ENCODE data around the gene FAXDC2.

Gene FAXDC2

DNA sequence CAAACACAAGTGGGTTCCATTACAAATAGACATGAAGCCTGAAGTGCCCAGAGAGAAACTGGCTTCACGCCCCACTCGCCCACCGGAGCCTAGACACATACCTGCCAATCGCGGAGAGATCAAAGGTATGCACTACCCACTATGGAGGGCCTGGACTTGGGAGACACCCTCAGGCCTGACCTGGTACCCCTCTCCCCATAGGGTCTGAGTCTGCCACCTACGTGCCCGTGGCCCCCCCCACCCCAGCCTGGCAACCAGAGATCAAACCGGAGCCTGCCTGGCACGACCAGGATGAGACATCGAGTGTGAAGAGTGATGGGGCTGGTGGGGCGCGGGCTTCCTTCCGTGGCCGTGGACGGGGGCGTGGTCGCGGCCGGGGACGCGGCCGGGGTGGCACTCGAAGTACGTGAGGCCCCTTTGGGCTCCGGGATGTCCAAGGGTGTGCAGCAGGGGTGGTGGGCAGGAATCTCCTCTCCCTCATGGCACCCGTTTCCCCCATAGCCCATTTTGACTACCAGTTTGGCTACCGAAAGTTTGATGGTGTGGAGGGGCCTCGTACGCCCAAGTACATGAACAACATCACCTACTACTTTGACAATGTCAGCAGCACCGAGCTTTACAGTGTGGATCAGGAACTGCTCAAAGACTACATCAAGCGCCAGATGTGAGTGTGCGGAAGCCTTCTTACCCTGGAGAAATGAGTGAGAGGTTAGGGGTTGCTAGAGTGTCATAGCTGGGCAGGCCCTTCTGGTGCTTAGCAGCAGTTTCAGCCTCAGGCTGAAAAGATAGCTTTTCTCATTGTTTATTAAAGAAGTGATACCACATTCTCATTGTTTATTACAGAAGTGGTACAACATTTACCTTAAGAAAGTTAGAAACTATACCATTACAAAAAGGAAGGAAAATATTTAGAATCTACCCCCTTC, 56.5 kb downstream of the FAXDC2 start:
- DNase-seq: no peak

DNA sequence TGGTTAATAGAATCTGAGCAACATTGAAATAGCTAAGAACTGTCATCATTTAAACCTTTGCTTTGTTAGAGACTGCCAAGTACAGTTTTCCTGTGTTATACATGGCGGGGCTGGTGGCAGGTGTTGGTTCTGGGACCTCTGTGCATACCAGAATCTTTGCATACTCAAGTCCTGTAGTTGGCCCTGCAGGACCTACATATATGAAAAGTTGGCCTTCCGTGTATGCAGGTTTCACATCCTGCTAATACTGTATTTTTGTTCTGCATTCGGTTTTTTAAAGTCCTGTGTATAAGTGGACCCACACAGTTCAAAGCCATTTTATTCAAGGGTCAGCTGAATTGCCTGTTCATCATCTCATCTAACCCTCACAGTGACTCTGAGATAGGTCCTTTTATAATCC, 58.9 kb downstream of the FAXDC2 start:
- DNase-seq: no peak

DNA sequence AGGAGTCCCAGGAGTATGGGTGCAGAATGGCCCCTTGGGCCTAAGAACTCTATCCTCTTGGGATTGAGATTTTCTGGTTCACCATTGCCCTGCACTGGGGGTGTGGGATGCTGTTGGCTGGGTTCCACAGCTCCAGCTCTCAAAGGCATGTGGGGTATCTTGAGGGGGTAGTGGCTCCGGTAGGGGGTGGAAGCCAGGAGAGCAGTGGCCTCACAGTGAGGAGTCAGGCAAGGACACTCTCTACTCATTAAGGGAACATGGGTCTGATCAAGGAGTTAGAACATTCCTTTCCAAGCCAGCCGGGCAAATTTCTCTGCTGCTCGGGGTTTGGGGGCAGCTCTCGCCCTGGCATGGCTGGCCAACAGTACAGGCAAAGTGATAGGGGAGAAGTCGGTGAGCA, 62.2 kb downstream of the FAXDC2 start:
- DNase-seq: no peak

DNA sequence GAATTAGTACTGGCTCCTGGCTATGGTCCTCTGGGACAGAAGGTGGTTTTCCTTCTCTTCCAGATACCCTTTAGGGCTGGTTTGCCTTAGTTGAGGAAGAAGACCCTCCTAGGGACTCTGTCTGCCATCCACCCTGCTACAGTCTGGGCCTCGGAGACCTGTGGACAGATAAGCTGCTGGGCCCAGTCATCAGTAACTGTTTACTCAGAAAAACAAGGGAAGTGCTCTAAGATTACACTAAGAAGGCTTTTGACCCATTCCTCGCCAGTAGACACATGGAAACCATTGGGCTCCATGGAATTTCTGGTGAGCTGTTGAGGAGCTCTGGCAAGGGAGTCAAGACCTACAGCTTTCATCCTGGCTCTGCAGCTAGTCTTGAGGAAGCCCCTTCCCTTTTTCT, 64.0 kb downstream of the FAXDC2 start:
- DNase-seq: no peak

DNA sequence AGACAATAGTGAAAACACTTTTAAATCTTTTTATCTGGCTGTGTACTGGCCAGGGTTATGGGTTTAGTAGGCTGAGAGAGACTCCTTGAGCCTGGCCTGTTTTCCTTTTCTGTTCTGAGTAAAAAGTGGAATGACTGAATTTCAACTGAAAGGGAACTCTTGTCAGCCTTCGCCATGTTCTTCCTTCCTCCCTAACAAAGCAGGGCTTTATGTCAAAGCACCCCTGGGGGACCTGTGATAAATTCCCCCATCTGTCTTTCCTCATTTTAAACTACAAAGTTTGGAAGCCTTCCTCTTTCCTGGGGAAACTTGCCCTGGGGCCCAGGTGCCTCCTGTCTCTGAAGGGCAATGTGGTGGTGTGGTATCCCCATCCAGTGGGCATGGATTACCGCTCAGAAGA, 65.5 kb downstream of the FAXDC2 start:
- no peak for DNase-seq

DNA sequence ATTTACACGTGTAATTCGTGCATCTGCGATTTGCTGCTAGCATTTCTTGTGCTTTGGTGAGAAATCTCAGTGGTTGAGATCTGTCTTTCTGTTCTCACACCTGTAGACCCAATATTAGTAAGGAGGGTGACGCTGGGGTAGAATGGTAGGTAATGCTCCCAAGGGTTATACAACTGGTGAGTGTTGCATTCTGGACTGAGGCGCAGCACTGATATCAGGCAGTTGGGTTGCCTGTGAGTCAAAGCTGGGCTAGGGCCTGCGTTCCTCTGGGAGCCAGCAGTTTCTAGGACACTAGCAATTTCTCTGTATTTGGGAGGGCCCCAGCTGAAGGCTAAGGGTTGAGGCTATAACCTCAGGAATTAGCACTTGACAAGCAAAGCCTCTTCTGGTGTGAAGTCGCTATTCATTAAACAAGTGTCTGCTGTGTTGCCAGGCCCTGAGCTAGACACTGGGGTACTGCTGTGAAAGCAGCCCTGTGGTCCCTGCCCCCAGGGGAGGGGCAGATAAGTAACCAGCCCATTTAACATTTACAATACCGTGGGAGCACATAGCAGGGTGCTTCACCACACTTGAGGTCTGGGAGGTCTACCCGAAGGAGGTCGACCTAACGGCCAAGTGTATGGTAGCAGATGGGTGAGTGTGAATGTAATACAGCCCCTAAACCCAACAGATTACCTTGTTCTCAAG, 66.5 kb downstream of the FAXDC2 start:
- no peak for DNase-seq

DNA sequence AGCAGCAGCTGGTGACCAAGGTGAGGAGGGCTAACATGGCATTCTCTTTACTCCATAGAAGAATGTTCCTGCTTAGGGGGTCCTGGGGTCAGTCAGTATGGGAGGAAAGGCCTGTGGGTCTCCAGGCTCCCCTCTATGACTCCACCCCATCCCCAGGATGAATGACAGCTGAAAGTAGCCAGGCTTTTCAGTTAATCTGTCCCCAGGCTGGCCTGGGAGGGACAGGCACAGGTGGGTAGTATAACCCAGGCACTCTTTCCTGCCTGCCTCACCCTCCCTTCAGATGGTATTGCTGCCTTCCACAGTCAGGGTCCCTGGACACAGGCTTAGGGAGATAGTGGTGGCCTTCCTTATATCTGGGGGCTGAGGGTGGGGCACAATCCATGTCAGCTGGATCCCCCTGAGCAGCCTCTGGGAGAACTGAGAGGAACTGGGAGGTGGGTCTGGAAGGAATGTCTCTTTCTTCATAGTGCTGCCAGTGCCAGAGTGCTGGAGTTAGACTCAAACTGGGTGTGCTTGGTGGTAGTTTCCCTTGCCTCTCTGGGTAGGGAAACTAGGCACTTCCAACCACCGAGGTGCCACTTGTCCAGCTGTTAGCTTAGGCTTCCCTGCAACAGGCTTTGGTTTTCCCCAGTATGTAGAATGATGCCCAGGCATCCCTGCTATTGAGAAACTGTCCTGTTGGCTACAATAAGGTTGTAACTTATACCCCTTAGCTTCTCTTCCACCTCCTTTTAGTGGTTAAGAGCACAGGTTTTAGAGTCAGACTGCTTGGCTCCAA, 67.4 kb downstream of the FAXDC2 start:
- DNase-seq: no peak

DNA sequence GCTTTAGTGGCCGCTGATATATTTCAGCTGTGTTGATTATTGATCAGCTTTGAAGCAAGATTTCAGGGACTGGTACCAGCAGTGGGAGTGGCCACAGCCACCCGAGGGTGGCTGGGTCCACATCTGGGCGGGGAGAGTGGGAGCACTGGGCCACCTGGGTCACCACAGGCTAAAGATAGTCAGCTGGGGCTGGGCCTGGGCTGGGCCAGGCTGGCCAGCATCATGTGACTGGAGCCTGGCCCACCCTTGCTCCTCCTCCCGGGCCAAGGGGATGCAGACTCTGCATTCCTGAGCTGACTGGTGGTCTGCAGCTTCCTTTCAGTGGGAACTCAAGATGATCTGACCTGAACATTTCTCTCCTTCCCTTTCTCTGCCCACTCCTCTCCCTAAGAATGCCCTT, 68.1 kb downstream of the FAXDC2 start:
- no peak for DNase-seq

DNA sequence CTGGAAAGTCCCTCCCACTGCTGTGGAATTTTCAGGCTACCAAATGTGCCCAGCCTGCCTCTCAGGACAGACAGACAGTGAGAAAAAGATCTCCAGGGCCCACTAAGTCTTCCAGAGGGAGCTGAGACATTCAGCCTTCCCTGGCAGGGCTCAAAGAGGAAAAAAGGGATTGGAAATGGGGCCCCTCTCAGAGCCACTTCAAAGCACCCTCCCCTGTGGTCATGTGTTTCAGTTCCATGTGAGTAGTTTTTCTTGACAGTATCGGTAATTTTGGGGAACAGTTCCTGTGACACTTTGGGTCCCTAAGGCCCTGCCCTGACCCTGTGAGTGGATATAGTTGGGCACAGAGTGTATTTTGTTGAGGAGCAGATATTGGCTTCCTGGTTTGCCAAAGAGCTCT, 70.3 kb downstream of the FAXDC2 start:
- no peak for DNase-seq

DNA sequence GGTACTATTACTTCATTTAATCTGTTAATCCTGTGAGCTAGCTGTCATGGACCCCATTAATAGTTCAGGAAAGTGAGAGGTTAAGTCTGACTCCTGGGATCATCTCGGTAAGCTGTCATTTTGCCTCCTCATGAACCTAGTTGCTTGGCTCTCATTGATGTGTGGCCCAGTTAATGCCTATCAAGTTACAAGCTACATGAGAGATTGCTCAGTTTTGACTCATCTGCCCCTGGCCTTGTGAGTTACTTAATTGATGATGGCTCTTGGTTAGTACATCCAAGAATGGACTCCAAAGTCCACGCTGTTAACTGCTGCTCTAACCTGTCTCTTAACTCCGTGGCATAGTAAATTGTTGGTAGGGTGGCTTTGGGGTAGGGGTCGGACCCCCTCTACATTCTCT, 71.3 kb downstream of the FAXDC2 start:
- DNase-seq: no peak

DNA sequence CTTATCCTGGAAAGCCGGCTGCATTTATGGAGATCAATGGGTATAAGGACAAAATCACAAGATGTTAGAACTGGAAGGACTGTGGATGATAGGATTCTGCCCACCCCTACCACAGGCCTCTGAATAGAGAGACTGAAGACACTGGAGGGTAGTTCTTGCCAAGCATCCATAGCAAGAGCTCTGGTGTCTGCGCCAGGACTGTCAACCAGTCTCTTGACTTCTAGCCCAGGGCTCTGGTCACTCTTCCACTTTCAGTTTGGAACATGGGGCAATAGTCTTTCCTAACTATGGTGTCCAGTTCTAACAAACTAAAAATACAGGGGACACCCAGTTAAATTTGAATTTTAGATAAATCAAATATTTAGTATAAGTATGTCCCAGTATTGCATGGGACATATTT, 71.9 kb downstream of the FAXDC2 start:
- no peak for DNase-seq

DNA sequence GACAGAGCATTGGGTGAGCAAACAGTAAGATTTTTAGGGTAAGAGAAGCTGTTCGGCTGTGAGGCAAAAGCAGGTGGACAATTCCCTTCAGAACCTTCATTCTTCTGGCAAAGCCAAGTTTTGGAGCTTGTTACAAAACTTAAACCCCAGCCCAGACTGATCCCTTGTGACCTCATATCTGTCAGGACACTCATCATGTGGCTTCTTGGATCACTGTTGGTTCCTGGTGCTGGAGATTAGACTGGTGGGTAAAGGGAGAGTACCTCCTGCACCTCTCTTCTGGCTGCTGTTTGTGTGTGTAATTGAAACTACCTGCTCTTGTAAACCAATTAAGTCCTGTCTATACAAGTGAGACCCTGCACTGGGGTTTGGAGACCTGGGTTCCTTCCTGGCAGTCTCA, 74.2 kb downstream of the FAXDC2 start:
- DNase-seq: no peak

DNA sequence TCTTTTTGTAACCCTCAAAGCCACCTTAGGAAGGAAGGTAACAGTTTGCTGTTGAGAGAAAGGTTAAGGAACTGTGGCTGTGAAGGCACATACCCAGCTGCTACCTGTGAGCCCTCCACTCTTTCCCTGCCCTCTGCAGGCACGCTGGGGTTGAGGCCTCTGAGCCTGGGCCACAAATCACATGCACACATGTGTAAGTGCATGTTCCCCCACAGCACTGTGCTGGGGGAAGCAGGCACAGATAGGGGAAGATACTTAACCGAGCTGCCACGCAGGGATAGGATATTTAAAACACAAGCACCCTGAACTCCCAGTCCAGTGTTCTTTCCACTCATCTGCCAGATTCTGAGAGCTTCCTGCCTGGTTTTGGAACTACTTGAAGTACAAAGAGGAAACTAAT, 77.1 kb downstream of the FAXDC2 start:
- DNase-seq: no peak

DNA sequence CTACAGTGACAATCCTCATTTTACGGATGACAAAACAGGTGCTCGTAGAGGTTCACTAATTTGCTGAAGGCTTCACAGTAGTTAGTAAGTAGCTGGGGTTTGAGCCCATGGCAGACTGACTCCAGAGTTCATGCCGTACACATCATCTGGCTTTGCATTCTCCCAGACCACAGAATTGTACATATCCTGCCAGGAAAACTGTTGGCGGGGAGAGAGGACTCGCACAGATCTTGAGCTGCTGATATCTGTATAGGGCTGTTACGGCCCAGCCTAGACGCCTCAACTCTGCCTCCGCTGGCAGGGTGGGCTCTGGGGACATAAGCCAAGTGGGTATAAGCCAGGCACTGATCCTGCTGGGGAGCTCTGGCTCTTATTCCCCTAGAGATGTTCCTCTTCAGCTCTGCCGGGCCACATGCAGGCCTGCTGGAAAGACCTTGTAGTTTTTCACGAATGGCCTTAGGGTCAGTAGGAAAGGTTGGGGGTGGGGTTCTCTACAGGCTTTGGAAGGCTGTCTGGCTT, 79.0 kb downstream of the FAXDC2 start:
- DNase-seq: no peak

DNA sequence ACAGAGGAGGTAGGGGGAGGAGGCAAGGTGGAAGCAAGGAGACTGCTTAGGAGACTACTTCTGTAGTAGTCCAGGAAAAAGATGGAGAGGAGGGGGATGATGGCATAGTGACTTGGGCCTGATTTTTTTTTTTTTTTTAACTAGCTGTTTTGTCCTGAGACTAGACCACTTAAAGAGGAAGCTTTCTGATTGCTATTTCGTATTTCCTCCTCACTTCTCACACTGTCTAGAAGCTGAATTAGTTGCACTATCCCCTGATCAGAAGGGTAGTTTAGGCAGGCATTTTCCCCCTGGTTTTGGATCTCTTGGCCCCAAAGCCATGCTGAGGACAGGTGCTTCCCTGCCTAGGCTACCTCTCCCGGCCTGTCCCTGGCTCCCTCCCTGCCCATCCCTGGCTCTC, 80.3 kb downstream of the FAXDC2 start:
- DNase-seq: no peak
